VCaP (cell line): ENCODE measurements around the gene FASN.

ENCODE experiments used
- H3K27ac ChIP-seq: fragments of 450-650 bp; 2 replicates; pipeline ENCODE4 v1.5.1; 2017
- CTCF ChIP-seq: fragments of 450-650 bp; conservative IDR thresholded peaks from 2 replicates; pipeline ENCODE4 v1.5.1; 2017; ENCODE audit warnings: mild to moderate bottlenecking, moderate library complexity

The FASN gene

GRCh38 chr17:82029391-82029790, 68.6 kb downstream of the FASN start:
- peak overlapping the region; percentile 98 for H3K27ac ChIP-seq
- no peak for TF ChIP-seq CTCF

GRCh38 chr17:82028966-82029365, 69.1 kb downstream of the FASN start:
- no peak for TF ChIP-seq CTCF
- peak overlapping the region; percentile 98 for H3K27ac ChIP-seq
